HG03439 (cell line): ENCODE data around the gene GAS2L2.
"Not testable (repeated sequence)": the region's sequence is repeated elsewhere in the genome, so short reads cannot be mapped to it uniquely, and the experiment has no call there.

Experiments used
- ATAC-seq: cut with Tn5 transposase; IDR thresholded peaks from one replicate; pipeline ENCODE4 v1.9.1; 2021; ENCODE audit warnings: mild to moderate bottlenecking, moderate library complexity; ENCODE audit not compliant: unreplicated experiment

The GAS2L2 gene

DNA sequence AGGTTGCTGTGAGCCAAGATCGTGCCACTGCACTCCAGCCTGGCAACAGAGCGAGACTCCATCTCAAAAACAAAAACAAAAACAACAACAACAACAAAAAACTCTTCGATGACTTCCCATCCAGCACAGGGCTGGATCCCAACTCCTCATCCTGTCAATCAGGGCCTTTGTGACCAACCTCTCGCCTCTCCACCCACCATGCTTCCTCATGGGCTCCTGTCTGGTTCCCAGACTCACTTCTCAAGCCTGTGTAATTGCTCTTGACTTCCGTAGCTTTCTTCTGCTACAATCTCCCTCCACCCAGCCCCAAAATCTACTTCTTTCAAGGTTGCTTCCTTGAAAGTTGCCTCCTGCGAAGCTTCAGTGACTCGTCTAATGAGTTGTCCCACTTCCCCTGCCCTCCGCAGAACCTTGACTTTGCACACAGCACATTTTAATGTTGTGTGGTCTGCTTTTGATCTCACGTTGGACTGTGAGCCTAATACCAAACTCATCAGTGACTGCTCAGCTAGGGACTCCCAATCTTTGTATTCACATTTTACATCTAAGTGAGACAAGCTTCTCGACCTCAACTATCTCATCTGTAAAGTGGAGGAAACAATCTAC, 22.5 kb downstream of the GAS2L2 start:
- ATAC-seq: no peak

- no peak for ATAC-seq
These were observed 23.6 kb downstream of the GAS2L2 start for GRCh38 chr17:35729405-35729833.

DNA sequence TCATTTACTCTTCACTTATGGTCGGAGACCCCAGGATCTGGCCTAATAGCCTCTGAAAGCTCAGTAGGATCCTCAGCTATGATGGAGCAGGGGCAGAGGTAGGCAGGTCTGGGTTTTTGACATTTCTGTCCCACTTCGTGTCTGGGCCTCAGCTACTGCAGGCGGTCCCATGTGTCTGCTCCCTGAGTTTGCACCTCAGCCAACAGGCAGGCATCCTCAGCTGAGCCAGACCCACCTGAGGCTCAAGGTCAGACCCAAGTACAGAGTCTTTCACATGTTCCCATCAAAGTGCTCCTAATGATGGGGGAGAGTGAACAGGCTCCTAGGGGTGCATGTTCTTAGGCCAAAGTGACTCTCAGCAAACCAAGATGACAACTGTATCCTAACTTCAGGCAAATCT, 24.5 kb downstream of the GAS2L2 start:
- ATAC-seq: no peak

DNA sequence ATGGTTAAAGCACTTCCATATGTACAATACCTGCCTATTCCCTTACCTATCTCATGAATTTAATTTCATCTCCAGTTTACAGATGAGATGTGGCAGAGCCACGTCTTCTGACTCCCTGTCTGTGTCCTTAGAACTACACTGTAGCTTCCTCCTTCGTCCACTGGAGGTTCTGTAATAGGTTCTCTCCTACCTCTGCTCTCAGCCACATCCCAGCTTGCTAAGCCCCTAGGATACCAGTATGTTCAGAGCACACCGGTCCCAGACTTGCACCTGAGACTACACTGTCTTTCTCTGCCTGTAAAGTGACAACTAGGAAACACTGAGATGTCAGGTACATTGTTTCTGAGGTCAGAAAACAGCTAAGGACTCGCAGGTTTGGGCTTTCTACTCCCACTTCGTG, 25.4 kb downstream of the GAS2L2 start:
- no peak for ATAC-seq

GRCh38 chr17:35726953-35727460, 26.0 kb downstream of the GAS2L2 start:
- no peak for ATAC-seq

GRCh38 chr17:35726127-35726952, 26.7 kb downstream of the GAS2L2 start:
- no peak for ATAC-seq

DNA sequence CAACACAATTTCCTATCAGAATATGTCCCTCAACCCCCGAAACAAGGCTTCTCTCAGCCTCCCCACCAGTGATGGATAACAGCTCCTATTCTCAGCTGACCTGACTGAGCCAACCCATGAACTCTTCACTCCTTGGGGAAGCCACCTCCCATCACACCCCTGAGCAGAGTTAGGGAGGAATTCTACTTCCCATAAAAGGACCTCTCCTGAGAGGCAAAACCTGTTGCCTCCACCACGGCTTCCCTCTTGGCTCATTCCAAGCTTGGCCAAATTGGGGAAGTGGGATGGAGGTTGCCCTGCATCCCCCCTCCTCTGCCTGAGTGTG, 27.3 kb downstream of the GAS2L2 start:
- ATAC-seq: no peak

DNA sequence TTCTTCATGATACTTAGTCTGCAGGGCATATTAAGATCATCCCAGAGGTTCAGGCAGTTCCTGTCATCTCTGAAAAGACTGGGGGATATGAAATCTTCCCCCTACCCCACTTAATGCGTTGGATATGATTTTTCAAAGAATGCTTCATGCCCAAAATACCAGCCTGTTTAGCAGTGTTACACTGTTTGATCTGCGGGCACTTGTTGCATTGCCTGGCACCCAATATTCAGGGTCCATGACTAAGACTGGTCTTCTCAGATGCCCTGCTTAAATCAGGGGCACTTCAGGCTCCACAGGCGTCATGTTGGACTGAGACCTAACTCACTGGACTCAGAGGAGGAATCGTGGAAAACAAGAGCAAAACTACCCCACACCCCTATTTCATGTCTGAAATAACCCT, 28.0 kb downstream of the GAS2L2 start:
- no peak for ATAC-seq

GRCh38 chr17:35723735-35724134, 29.3 kb downstream of the GAS2L2 start:
- ATAC-seq: no peak

- no peak for ATAC-seq
These were observed 35.6 kb downstream of the GAS2L2 start for GRCh38 chr17:35717475-35717874.

DNA sequence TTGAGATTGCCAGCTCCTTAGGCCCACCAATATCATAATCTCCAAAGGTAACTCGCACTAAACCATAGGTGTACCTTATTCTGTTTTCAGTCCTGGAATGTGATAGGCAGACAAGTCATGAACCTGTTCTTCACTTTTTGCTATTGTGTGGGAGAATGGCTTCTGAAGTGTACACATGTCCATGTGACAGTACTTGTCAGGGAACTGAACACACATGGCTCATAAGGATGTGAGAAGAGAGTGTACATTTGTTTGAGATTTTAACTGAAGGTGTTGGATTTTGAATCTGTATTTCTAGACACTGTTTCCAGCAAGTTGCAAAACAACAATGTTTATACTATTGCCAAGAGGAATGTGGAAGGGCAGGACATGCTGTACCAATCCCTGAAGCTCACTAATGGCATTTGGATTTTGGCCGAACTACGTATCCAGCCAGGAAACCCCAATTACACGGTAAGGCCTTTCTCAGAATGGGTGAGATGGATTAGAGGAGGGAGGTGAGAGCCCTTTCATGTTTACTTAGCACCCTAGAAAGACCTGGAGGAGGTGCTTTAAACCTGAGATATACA, 36.1 kb downstream of the GAS2L2 start:
- ATAC-seq: no peak

DNA sequence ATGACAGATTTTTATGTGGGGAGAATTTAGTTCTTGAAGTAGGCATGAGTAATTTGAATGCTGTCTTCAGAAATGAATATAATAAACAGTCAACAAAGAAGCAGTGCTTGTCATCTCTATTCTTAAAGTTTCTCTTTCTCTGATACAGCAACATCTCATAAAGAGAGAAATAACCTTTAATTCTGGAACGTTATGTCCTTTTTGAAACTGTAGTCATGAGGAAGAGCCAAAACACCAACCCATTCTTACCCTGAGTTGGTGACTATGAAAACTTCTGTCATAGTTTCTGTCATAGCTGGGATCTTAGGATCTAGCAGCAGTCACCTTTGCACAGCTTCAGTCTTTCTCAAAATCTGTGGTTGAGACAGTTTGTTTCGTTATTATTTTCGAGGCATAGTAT, 36.9 kb downstream of the GAS2L2 start:
- ATAC-seq: no peak

- ATAC-seq: no peak
These were observed 37.6 kb downstream of the GAS2L2 start for GRCh38 chr17:35715416-35715815.

- ATAC-seq: no peak
These were observed 38.1 kb downstream of the GAS2L2 start for GRCh38 chr17:35714988-35715387.

DNA sequence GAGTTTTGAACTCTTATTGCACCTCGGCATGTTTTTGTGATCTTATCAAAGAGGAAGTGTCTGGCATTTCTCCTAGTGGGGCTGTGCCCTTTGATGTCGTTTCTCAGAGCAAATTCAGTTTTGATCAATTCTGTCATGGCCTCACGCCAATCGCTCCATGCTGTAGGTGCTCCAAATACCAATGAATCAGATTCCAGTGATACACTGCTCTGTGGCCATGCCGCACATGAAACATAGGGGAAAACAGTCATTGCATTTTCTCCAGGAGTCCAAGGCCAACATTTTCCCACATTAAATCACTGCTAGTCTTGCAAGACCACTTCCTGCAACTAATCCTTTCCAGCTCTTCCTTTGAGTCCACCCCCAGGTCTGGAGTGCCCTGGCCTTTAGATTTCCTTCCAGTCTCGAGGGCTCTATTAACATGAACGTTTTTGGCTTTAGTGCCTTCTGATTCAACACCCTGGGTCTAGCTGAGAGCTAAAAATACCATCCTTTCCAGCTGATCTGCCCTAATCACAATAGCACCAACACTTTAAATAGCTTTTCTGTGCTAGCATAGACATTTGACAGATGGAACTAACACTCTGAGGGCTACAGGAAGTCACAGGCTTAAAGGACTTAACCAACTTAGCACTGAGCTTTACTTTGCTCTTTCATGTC, 39.8 kb downstream of the GAS2L2 start:
- ATAC-seq: no peak

DNA sequence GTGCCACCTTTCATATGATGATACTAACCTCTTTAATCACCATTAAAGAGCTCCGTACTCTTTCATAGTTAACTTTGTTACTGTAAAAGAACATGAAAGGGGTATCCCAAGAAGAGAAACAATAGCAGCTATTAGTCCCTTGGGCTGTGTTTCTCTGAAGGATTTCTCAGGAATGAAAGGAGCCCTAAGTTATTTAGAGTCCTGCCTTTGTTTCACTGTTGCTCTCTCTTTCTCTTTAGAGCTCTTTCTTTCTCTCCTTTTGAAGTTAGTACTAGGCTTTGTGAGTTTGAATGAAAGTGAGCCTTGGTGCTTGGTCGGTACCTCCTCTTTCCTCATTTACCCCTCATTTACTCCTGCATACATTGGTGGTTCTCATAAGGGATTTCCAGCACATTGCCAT, 42.1 kb downstream of the GAS2L2 start:
- ATAC-seq: no peak

GRCh38 chr17:35709874-35710273, 43.2 kb downstream of the GAS2L2 start:
- ATAC-seq: no peak

- no peak for ATAC-seq
These were observed 44.1 kb downstream of the GAS2L2 start for GRCh38 chr17:35708951-35709350.

- ATAC-seq: no peak
These were observed 44.9 kb downstream of the GAS2L2 start for GRCh38 chr17:35708149-35708548.

DNA sequence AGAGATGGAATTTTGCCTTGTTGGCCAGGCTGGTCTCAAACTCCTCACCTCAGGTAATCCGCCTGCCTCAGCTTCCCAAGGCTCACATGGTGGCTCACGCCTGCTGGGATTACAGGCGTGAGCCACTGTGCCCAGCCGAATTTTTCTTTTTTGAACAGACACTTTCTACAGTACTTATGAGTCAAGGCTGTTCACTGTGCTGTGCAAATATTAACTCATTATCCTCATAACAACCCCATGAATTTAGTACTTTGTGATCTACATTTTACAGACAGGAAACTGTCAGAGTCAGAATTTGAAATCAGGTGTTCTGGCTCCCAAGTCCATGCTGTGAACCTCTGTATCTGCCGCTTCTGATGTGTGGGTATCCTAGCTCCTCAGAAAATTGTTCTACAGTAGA, 47.3 kb downstream of the GAS2L2 start:
- ATAC-seq: no peak

GRCh38 chr17:35705230-35705629, 47.8 kb downstream of the GAS2L2 start:
- ATAC-seq: no peak

- not testable (repeated sequence) for ATAC-seq
These were observed 49.7 kb downstream of the GAS2L2 start for GRCh38 chr17:35703308-35703707.
